Hematopoietic multipotent progenitor cell treated with erythropoietin and hydrocortisone succinate and interleukin-3 and kit ligand, for 4 days (in vitro differentiated cells): ENCODE results near the gene CLDN7.

Source experiments
- DNase-seq: peaks from one replicate; pipeline ENCODE4 v3.0.0-alpha.2; 2015

CLDN7 gene

GRCh38 chr17:7284911-7285310, 22.6 kb upstream of the CLDN7 start:
- DNase-seq = no peak

GRCh38 chr17:7283471-7284216, 21.4 kb upstream of the CLDN7 start:
- DNase-seq = no peak

- peak; percentile 82 for DNase-seq
These were observed 20.6 kb upstream of the CLDN7 start for GRCh38 chr17:7282752-7283321.

GRCh38 chr17:7281953-7282751, 19.9 kb upstream of the CLDN7 start:
- DNase-seq = peak; percentile 48

- DNase-seq = peak; percentile 97
These were observed 19.0 kb upstream of the CLDN7 start, which contains the start of gene SLC2A4 for GRCh38 chr17:7281074-7281952. SLC2A4 (plus strand) TSS chr17:7281718; CDS start chr17:7281935, 217 bp downstream.

- peak; percentile 95 for DNase-seq
These were observed 18.3 kb upstream of the CLDN7 start for GRCh38 chr17:7280519-7281073.

GRCh38 chr17:7279448-7279847, 17.2 kb upstream of the CLDN7 start:
- DNase-seq = no peak

GRCh38 chr17:7266784-7267183, 4.5 kb upstream of the CLDN7 start:
- DNase-seq = no peak

GRCh38 chr17:7263801-7264078, 1.5 kb upstream of the CLDN7 start:
- no peak for DNase-seq

GRCh38 chr17:7262935-7263800, 890 bp upstream of the CLDN7 start:
- peak; percentile 51 for DNase-seq

- DNase-seq = peak; percentile 36
These were observed 693 bp downstream of the CLDN7 start for GRCh38 chr17:7261379-7262191.

GRCh38 chr17:7260651-7261378, 1.5 kb downstream of the CLDN7 start:
- peak; percentile 77 for DNase-seq

- no peak for DNase-seq
These were observed 2.1 kb downstream of the CLDN7 start for GRCh38 chr17:7260151-7260550.

GRCh38 chr17:7259555-7259889, 2.8 kb downstream of the CLDN7 start:
- DNase-seq = no peak

- peak; percentile 65 for DNase-seq
These were observed 3.3 kb downstream of the CLDN7 start for GRCh38 chr17:7258731-7259554.

- DNase-seq = no peak
These were observed 5.4 kb downstream of the CLDN7 start for GRCh38 chr17:7256766-7257456.

GRCh38 chr17:7254511-7254910, 7.8 kb downstream of the CLDN7 start:
- DNase-seq = no peak

- no peak for DNase-seq
These were observed 9.2 kb downstream of the CLDN7 start for GRCh38 chr17:7253082-7253481.
